ENCODE results near the gene ECE1.

DNA sequence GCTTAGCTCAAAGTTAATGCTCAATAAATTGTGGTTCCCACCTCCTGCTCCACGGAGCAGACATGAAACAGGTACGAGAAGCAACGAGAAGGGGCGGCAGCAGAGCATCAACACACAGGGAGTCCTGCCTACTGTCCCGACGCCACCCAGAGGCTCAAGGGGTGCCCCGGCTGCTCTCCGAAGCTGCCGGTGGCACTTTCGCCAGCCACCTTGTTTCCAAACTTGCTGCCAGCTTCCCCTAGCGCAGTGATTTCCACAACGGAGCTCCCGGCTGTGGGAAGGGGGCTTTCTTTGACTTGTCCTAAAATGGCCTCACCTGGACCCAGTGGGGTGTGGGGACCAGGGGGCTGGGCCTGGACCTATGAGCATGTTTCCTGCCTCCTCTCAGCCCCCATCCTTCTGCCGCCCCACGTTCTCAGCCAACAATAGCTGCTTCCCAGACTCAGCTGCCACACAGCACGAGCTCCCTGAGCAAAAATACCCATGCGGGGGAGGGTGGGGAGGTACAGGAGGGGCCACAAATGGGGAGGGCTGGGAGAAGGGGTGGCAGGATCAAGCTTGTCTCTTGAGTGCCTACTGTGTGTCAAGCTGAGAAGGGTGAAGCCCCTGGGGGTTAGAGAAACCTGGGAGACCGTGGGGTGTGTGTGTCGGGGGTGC lies 35.6 kb upstream of the ECE1 start:
- TF ChIP-seq CTCF (conservative IDR thresholded peaks at IDR 0.05 in 1 of 2, IDR thresholded peaks at IDR 0.05 in 1 of 2; ENCODE audit: extremely low read depth in 1 of 2, insufficient read depth in 1 of 2, low read depth in 1 of 2, low read length in 2 of 2) (no peak), EZH2 (IDR thresholded peaks at IDR 0.05; ENCODE audit: borderline replicate concordance, low read length) (no peak)

Data from mammary epithelial cell (primary cell).